ENCODE results near the gene MIAT.
"Not testable (repeated sequence)": the region's sequence is repeated elsewhere in the genome, so short reads cannot be mapped to it uniquely, and the experiment has no call there.

The MIAT gene

GRCh38 chr22:26701323-26701722 is 43.9 kb downstream of the MIAT start:
- DNase-seq, result no peak

GRCh38 chr22:26702906-26703830 is 45.8 kb downstream of the MIAT start:
- DNase-seq, result no peak

GRCh38 chr22:26705379-26705778 is 48.0 kb downstream of the MIAT start:
- not testable (repeated sequence) for DNase-seq

- DNase-seq, result no peak
Measured at GRCh38 chr22:26707090-26707489, 49.7 kb downstream of the MIAT start.

- no peak for DNase-seq
Measured at GRCh38 chr22:26707581-26707980, 50.2 kb downstream of the MIAT start.

DNA sequence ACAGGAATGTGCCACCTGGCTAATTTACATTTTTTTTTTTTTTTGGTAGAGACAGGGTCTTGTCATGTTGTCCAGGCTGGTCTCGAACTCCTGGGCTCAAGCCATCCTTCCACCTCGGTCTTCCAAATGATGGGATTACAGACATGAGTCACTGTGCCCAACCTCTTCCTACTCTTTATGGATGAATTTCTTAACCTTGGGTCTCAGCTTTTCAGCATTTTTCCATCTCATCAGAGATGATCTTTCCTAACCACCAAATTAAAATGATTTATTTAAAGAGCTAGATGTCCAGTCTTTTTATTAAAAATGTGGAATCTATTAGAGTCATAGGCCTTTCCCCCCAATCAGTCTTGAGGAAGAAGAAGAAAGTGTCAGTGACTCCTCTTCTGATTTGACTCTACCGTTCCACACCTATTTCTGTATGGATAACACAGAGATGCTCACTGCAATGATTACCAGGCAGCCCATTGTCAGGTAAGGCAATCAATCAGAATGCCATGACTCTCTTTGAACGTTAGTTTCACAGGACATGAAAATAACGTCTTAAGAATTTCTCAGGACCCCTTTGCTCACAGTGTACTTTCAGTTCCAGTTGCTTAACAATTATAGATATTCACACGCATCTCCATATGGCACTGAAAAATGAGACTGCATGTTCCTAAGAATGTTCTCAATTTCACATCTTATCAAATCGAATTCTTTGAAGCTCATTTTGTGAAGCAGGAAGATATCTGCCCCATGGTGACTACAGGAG is 51.0 kb downstream of the MIAT start:
- no peak for DNase-seq

- DNase-seq, result no peak
Measured at GRCh38 chr22:26709617-26710390, 52.4 kb downstream of the MIAT start.

DNA sequence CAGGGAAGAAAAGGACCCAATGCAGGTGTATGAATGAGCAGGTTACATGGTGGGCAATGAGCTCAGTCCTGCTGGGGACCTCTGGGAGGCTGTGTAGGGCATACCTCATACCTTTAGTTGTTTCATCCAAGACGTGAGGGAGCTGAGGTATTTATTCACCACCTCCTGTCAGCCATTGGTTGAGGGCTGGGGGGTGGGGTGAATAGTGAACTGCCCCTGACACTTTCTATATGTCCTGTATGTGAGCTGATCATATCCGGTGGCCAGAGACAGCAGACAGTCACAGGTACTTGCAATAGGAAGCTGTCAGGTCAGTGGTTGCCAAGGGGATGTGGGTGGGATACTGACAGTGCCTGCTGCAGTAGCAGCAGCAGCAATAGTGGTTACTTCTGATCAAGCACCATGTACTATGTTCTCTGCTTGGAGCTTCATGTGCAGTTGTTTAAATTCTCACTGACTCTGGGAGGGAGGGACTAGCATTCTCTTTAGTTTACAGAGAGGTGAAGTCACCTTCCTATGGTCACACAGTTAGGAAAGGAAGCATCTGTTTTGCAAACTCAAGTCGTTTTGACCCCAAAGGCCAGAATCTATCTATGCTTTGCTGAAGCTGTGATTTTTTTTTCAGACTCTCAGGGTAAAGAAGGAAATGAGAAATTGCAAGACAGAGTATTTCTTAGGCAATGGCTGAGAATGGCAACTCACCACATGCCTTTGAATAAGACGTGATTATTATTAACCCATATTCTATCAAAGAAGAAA is 54.0 kb downstream of the MIAT start:
- no peak for DNase-seq

DNA sequence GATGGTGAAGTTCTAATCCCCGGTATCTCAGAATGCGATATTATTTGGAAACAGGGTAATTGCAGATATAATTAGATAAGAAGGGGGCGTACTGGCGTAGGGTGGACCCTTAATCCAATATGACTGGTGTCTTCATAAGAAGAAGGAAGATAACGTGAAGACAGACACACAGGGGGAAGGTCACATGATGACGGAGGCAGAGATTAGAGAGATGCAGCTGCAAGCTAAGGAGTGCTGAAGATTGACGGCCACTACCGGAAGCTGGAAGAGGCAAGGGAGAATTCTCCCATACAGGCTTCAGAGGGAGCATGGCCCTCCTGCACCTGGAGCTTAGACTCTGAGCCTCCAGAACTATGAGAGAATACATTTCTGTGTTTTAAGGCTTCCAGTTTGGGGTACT is 54.8 kb downstream of the MIAT start:
- DNase-seq, result no peak

DNA sequence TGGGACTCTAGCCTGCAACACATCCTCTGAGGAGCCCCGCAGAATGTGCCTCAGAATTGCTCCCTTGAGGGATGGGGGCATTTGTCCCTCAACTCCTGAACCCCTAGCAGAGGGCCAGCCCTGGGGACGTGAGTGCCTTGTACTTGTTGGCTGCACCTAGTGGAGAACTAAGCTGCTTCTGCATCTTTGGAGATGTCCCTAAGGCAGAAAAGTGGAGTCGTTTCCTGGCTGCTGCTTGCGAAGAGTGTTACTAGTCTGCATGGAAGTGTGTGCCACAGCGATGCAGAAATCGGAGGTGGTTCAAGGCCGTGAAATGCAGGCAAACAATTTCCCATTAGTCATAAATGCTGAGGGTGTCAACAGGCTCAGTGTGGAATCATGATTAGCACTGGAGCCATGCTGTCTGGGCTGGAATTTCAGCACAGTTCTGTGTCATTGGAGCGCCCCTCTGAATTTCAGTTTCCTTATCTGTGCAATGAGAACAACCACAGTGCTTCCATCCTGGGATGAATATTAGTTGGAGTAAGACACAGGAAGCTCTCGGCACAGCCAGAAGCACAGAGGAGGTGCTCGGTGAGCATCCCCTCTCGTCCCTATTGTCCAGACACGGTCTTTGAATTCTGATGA is 56.5 kb downstream of the MIAT start:
- no peak for DNase-seq

DNA sequence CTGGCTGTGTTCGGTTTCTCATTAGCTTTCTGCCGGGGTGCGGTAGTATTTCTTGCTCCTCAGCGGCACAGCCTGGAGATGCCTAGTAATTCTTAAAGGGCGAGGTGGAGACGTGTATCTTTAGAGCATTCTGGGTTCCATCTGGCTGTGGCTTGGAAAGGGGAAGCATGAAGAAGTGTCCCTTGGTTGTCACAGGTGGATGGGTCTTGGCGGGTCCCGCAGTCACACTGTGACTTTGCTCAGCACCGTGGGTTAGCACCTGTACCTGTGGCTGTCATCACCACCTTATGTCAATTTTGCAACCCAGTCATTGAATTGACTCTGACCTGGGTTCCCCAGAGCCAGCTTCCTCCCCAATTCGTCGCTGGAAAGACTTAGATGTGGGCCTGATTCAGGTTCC is 57.6 kb downstream of the MIAT start:
- DNase-seq, result no peak

GRCh38 chr22:26715392-26715936 is 58.1 kb downstream of the MIAT start:
- DNase-seq, result no peak

DNA sequence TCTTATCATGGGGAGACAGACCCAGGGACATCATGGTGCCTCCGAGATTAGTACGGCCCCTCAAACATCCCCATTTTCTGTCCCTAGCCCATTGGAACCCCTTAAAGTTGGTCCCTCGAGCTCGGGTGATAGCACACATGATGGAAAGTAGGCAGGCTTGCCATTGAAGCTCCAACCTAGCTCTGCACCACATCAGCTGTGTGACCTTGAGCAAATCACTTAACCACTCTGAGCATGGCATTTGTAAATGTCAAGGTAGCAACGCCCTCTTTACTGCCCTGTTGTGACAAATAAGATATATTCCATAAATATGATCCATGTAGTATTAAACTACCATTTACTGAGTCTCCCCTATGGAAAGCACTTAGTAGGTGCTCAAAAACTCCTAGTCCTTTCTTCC is 61.1 kb downstream of the MIAT start:
- no peak for DNase-seq

DNA sequence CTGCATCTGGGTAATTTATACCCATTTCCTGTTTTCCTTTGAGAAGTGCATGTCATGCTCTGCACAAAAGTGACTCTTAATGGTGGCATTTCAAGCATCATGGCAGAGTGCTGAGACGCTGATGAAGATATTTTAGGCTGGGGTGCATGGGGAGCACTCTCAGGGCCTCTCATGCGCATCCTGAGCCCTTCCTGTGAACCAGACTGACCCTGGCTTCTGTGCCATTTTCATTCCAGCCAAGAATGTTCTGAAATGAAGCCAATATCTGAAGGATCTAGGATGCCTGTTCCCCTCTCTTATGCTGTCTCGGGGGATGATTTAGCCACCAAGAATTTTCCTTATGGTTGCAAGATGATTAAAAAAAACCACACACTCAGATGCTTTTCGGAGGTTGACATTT is 61.5 kb downstream of the MIAT start:
- DNase-seq, result no peak

DNA sequence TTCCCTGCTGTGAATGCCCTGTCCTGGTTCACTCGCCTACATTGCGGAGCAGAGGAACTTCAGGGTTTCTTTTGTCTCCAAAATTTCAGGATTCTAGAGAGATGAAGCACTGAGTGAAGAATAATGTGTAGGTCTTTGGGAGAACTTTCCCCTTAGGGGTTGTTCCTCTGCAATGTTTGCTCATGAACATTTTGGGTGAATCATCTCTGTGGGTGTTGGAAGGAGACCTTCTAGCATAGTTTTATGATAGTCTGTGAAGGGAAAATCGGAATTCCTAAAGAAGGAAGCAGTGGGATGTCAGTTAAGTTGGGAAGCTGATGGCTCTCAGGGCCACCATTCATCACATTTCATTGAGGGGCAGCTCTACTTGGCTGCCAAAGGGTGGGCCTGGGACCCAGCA is 64.8 kb downstream of the MIAT start:
- no peak for DNase-seq

DNA sequence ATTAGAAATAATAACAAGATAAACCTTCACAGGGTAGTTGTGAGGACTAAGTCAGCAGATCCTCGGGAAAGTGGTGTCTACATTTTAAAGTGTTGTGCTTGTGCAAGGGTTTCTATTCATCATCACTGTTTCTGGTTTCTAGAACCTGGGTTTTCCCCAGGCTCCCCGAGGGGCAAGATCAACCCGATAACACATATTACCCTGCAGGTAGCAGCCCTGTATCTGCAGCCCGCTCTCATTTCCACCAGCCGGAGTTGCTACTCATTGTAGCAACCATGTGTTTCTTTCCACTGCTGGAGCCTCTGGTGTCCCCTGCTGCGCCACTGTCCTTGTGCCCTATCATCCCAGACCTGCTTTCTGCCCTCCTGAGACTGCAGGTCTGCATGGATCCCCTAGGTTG is 67.0 kb downstream of the MIAT start:
- DNase-seq, result no peak

DNA sequence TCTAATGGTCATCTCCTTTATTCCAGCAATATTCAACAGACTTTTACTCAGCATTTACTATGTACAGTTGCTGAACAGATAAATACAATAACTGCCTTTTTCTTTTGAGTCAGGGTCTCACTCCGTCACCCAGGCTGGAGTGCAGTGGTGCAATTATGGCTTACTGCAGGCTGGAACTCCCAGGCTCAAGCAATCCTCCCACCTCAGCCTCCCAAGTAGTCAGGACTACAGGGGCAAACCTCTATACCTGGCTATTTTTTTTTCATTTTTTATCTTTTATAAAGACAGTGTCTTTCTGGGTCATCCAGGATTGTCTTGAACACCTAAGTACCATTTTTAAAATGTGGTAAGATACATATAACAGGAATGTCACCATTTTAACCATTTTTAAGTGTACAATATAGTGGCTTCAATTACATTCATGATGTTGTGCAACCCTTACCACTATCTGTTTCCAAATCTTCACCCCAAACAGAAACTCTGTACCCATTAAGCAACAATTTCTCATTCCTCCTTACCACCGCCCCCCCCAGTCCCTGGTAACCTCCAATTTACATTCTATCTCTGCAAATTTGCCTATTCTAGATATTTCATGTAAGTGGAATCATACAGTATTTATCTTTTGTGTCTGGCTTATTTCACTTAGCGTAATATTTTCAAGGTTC is 67.8 kb downstream of the MIAT start:
- no peak for DNase-seq
